Mucosa of descending colon (tissue), 3 donors: ENCODE results near the gene SNRNP27. TPM values are rescaled to one million over a fixed set of nuclear protein-coding genes. Genes with fewer than 3 reads are reported as not detected.

Experiments used
- ATAC-seq: fragments of 200-7000 bp; cut with Tn5 transposase; one replicate; pipeline ENCODE4 v1.9.1; 2020; ENCODE audit warnings: mild to moderate bottlenecking, moderate library complexity
- DNase-seq, 3 donors: peaks; one replicate each; pipeline ENCODE4 v3.0.0-alpha.2; 2020
- H3K36me3 ChIP-seq: fragments of 200-600 bp; one replicate; pipeline ENCODE4 v1.8.0; 2021; ENCODE audit warnings: low read depth, mild to moderate bottlenecking
- H3K4me1 ChIP-seq: fragments of 200-600 bp; one replicate; pipeline ENCODE4 v1.8.0; 2021; ENCODE audit warnings: low read depth, mild to moderate bottlenecking
- H3K4me3 ChIP-seq: fragments of 200-600 bp; one replicate; pipeline ENCODE4 v1.8.0; 2021; ENCODE audit warnings: mild to moderate bottlenecking
- H3K9me3 ChIP-seq: fragments of 200-600 bp; one replicate; pipeline ENCODE4 v1.8.0; 2021; ENCODE audit warnings: mild to moderate bottlenecking
- intact Hi-C, 2 donors: fragments of 100-400 bp; cut with DNase I in 1 of 2; cut with micrococcal nuclease in 1 of 2; formaldehyde crosslinking; loops; one replicate each; pipeline versions ENCODE4 v1.11.0 to v1.11.1; 2022; cut with DNase I, micrococcal nuclease
- total RNA-seq, 3 donors: library from RNA; stranded (reverse); fragmentation: NEBNext Ultra II Directional in 2 of 3; extraction: Animal tissue kit (Norgen Biotek cat#: 25700) in 2 of 3; gene quantifications; one replicate each; pipeline versions ENCODE4 v1.2.1 to v1.2.4, GENCODE V29; 2021 to 2023
- TF ChIP-seq, protein P1 (sequence below): fragments of 200-600 bp; IDR thresholded peaks from one replicate; pipeline ENCODE4 v1.8.0; 2022; ENCODE audit warnings: antibody characterized with exemption, mild to moderate bottlenecking
- donor health status: DM: no; HTN: no; CAD: no; lungs with moderate emphysema.
- donor health status: DM: no; HTN: no; CAD: no.
- donor health status: DM: no; HTN: yes; CAD: no.

The SNRNP27 gene
- total RNA-seq, 3 donors from 2014 or later, result 23.9 to 37.5 (median 34.5) TPM

- TF ChIP-seq, protein P1, sequence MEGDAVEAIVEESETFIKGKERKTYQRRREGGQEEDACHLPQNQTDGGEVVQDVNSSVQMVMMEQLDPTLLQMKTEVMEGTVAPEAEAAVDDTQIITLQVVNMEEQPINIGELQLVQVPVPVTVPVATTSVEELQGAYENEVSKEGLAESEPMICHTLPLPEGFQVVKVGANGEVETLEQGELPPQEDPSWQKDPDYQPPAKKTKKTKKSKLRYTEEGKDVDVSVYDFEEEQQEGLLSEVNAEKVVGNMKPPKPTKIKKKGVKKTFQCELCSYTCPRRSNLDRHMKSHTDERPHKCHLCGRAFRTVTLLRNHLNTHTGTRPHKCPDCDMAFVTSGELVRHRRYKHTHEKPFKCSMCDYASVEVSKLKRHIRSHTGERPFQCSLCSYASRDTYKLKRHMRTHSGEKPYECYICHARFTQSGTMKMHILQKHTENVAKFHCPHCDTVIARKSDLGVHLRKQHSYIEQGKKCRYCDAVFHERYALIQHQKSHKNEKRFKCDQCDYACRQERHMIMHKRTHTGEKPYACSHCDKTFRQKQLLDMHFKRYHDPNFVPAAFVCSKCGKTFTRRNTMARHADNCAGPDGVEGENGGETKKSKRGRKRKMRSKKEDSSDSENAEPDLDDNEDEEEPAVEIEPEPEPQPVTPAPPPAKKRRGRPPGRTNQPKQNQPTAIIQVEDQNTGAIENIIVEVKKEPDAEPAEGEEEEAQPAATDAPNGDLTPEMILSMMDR, result no peak
- peak; percentile 47 for ATAC-seq
- H3K9me3 ChIP-seq, result no peaks in the 10 kb centered on the region
- no peak for DNase-seq
- intact Hi-C loops, result no loop called here
- H3K4me3 ChIP-seq, result no peak overlapping the region
- H3K36me3 ChIP-seq, result no peaks in the 10 kb centered on the region
- H3K4me1 ChIP-seq, result no peaks in the 10 kb centered on the region
Observed at GRCh38 chr2:69926849-69927515, 33.2 kb downstream of the SNRNP27 start.

DNA sequence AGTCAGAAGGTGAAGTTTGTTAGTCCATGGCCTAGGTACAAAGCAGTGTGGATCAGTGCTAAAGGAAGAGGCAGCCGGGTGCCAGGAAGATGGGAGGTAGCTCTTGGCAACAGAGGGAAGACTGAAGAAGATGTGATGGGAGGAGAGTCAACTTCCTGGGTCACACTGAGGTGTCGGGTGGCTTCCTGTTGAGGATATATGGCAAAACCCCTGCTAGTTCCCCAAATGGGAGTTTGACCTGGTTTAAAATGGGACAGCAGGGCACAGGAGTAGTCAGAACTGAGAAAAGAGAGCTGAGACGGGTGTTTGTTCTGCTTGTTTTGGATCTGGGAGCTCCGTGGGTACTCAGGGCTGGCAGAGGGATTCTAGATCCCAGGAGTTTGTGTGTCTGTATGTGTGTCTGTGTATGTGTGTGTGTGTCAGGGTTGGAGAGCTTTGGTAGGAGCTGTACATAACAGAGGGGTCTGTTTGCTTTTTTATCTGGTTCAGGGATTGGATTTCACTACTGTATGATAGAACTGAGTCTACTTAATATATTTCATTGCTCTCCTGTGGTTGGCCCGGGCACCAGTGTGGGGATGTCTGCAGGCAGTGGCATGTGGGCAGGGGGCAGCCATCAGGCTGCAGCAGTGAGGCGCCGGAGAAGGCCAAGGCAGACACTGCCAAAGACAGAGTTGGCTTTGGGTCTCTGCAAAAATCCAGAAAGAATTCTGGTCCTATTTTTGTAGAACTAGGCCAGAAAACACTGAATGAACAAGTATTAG is 38.3 kb downstream of the SNRNP27 start:
- peaks cover 7% of the 10 kb centered on the region for H3K4me1 ChIP-seq
- H3K36me3 ChIP-seq, result peaks cover 12% of the 10 kb centered on the region
- TF ChIP-seq, protein P1, result no peak
- H3K4me3 ChIP-seq, result no peak overlapping the region
- no peak for DNase-seq
- no peak for ATAC-seq
- no peaks in the 10 kb centered on the region for H3K9me3 ChIP-seq
- intact Hi-C loops, result no loop called here

GRCh38 chr2:69932596-69932922 is 38.8 kb downstream of the SNRNP27 start:
- TF ChIP-seq, protein P1, result no peak
- no peak for DNase-seq
- ATAC-seq, result no peak
- Histone ChIP-seq H3K4me3 (no peak overlapping the region), H3K9me3 (no peaks in the 10 kb centered on the region), H3K36me3 (peaks cover 12% of the 10 kb centered on the region), H3K4me1 (peaks cover 7% of the 10 kb centered on the region)
- intact Hi-C loops, result no loop called here

DNA sequence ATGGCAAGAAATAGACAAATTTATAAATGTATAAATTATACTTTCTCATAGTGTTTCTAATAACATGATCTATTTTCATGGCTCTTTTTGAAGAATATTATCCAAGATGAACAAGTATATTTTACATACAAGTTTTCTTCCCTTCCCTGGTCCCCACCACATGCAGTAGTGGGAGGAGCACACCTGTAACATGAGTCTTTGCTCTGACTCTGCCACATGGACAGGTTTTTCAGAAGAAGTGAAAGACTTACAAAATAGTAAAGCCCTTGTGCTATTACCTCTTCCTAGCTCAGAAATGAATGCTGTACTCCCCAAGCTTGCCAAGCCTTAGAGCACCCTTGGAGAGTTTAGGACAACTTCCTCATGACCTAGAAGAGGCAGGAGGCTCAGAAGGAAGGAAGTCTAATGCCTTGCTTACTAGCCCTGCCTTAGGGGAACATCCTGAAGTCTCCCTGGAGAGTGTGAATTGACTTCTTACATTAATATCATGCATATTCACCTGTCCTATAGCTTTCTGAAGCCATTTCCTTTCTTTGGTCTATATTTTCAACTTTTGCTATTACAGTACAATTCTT is 39.6 kb downstream of the SNRNP27 start:
- Histone ChIP-seq H3K4me1 (peaks cover 7% of the 10 kb centered on the region), H3K36me3 (peaks cover 12% of the 10 kb centered on the region), H3K9me3 (no peaks in the 10 kb centered on the region), H3K4me3 (no peak overlapping the region)
- ATAC-seq (peak; percentile 70), DNase-seq (no peak)
- intact Hi-C loops, result no loop called here
- TF ChIP-seq, protein P1, result no peak

- ATAC-seq (peak; percentile 82), DNase-seq (no peak)
- Histone ChIP-seq H3K9me3 (no peaks in the 10 kb centered on the region), H3K36me3 (peaks cover 18% of the 10 kb centered on the region), H3K4me1 (peaks cover 7% of the 10 kb centered on the region), H3K4me3 (no peak overlapping the region)
- intact Hi-C loops, result no loop called here
- TF ChIP-seq, protein P1, result no peak
Observed at GRCh38 chr2:69933839-69934613, 40.3 kb downstream of the SNRNP27 start.
